NCI-H446 treated with DMSO at 0.1 percent for 48 hours (cell line): ENCODE results near the gene SFT2D2.
"Not testable (repeated sequence)": the region's sequence is repeated elsewhere in the genome, so short reads cannot be mapped to it uniquely, and the experiment has no call there.

Experiments used
- DNase-seq: peaks from one replicate; lab custom pipeline; 2025; lab: John Stamatoyannopoulos, UW

SFT2D2 gene

GRCh38 chr1:168225476-168226190 is at the start of gene SFT2D2:
TSS of gene SFT2D2 (plus strand) at chr1:168226004. CDS start at chr1:168226080, 76 bp downstream.
- peak; percentile 78 for DNase-seq

GRCh38 chr1:168178227-168178637 is 47.6 kb upstream of the SFT2D2 start:
- DNase-seq: no peak

- DNase-seq: peak; percentile 99
These were observed 47.0 kb upstream of the SFT2D2 start, which contains the start of gene TIPRL for GRCh38 chr1:168178638-168179437. TSS of gene TIPRL (plus strand) at chr1:168178962. CDS start at chr1:168179078, 116 bp downstream.

- no peak for DNase-seq
These were observed 46.2 kb upstream of the SFT2D2 start for GRCh38 chr1:168179438-168180147.

GRCh38 chr1:168180148-168180524 is 45.7 kb upstream of the SFT2D2 start:
- no peak for DNase-seq

GRCh38 chr1:168181063-168181720 is 44.6 kb upstream of the SFT2D2 start:
- not testable (repeated sequence) for DNase-seq

- DNase-seq: no peak
These were observed 38.6 kb upstream of the SFT2D2 start for GRCh38 chr1:168187177-168187576.

- no peak for DNase-seq
These were observed 35.4 kb upstream of the SFT2D2 start for GRCh38 chr1:168190403-168190802.

GRCh38 chr1:168195199-168196135 is 30.3 kb upstream of the SFT2D2 start:
- DNase-seq: no peak

GRCh38 chr1:168199056-168199455 is 26.7 kb upstream of the SFT2D2 start:
- DNase-seq: no peak

- no peak for DNase-seq
These were observed 22.7 kb upstream of the SFT2D2 start for GRCh38 chr1:168202941-168203654.

GRCh38 chr1:168206111-168206510 is 19.7 kb upstream of the SFT2D2 start:
- no peak for DNase-seq

- DNase-seq: not testable (repeated sequence)
These were observed 18.1 kb upstream of the SFT2D2 start for GRCh38 chr1:168207673-168208072.

GRCh38 chr1:168210312-168210711 is 15.5 kb upstream of the SFT2D2 start:
- no peak for DNase-seq

GRCh38 chr1:168213349-168213748 is 12.5 kb upstream of the SFT2D2 start:
- DNase-seq: no peak

GRCh38 chr1:168216171-168216570 is 9.6 kb upstream of the SFT2D2 start:
- no peak for DNase-seq

GRCh38 chr1:168217664-168218063 is 8.1 kb upstream of the SFT2D2 start:
- no peak for DNase-seq

GRCh38 chr1:168218658-168219057 is 7.1 kb upstream of the SFT2D2 start:
- DNase-seq: no peak

GRCh38 chr1:168220470-168220871 is 5.3 kb upstream of the SFT2D2 start:
- no peak for DNase-seq

GRCh38 chr1:168221275-168221674 is 4.5 kb upstream of the SFT2D2 start:
- DNase-seq: no peak
